HG02763 (cell line): Measurements from ENCODE around the gene ISCU.
"Not testable (repeated sequence)": the region's sequence is repeated elsewhere in the genome, so short reads cannot be mapped to it uniquely, and the experiment has no call there.

Experiments used
- ATAC-seq: cut with Tn5 transposase; IDR thresholded peaks from one replicate; pipeline ENCODE4 v1.9.1; 2021; ENCODE audit warnings: mild to moderate bottlenecking, moderate library complexity; ENCODE audit not compliant: unreplicated experiment

ISCU gene

DNA sequence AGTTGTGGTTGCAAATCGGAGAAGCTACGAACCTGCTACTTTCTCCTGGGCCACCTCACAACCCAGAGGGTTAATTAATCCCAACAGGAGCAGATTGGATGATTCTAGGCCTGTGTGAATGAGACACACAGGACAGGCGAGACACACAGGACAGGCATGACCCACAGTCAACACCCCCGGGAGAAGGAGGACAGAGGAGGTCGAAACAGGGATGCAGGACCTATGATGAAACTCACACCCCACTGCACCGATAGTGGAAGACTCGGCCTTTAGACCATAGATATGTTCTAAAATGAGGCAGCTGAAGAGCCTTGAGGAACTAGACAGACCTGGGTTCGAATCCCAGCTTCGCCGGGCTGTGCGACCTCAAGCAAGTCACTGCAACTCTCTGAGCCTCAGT lies 23.9 kb downstream of the ISCU start:
- no peak for ATAC-seq

- ATAC-seq: no peak
Observed at GRCh38 chr12:108587826-108588225, 25.4 kb downstream of the ISCU start.

DNA sequence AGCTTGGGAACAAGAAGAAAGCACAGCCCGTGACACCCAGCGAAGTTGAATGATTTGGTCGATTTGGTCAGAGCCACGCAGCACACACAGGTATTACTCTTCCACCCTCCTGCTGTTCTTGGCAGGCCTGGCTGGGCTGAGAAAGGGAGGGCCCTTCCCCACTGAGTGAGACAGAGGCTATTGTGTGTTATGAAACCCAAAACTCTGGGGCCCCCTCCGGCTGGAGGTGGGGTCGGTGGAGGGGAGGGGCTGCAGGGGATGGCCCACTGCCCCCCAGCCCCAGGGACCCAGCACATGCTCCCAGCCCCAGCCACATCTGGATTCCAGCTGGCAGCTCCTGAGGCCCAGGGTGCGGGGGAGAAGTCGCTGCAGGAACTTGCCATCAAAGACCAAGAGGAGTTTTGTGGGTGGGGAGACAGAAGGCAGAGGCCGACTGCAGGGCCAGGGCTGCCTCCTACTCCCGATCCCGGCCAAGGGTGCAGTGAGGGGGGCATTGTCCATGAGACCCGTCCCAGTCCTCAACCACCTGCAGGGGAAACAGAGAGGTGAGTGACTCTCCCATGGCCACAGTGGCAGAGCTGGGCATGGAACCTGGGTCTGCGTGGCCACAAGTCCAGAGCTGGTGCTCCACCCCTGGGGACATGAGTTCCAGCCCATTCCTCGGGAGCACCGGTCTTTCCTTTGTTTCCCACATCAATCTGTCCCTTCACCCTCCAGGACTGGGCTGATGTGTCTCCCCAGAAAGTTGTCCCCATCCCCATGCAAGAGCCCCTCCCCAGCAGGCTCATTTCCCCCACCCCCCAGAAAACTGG lies 26.8 kb downstream of the ISCU start:
- no peak for ATAC-seq

- ATAC-seq: no peak
Observed at GRCh38 chr12:108589840-108590229, 27.4 kb downstream of the ISCU start.

- not testable (repeated sequence) for ATAC-seq
Observed at GRCh38 chr12:108590463-108590862, 28.1 kb downstream of the ISCU start.

GRCh38 chr12:108591267-108591980 lies 29.0 kb downstream of the ISCU start:
- no peak for ATAC-seq

DNA sequence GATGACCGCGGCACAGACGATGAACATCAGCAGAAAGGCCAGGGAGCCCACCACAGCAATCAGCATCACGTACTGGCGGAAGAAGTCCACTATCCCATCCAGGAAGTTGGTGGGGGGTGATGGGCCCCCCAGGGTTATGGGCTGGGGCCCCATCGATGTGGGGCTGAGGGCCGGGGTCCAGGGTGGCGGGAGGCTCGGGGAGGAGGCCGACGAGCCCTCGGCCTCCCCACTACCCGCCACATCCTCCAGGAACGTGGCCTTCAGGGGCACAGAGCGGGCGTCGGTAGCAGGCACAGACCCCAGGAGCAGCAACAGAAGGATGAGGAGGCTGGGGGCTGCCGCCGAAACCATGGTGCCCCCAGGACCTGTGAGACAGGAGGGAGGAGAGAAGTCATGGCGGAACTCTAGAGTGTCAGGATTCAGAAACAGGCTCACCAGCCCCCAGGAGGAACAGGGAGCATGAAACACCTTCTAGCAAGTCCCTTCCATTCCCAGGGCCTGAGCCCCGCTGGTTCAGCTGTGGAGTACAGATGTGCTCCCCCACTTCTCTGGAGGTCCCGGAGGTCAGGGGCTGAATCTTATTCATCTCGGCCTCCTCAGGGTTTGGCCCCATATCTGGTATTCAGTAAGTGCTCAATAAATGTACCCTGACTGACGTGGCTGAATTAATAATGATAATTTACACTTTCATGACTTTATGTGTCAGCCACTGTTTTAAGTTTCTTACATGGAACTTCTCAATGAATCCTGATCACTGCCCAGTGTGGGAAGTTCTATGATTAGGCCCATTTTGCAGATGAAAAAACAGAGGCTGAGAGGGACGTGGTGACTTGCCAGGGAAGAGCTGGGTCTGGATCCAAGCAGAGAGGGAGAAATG lies 29.9 kb downstream of the ISCU start:
- ATAC-seq: no peak

GRCh38 chr12:108594323-108594903 lies 32.0 kb downstream of the ISCU start:
- ATAC-seq: no peak

GRCh38 chr12:108594960-108595710 lies 32.7 kb downstream of the ISCU start:
- no peak for ATAC-seq

- ATAC-seq: no peak
Observed at GRCh38 chr12:108595711-108596647, 33.6 kb downstream of the ISCU start.

DNA sequence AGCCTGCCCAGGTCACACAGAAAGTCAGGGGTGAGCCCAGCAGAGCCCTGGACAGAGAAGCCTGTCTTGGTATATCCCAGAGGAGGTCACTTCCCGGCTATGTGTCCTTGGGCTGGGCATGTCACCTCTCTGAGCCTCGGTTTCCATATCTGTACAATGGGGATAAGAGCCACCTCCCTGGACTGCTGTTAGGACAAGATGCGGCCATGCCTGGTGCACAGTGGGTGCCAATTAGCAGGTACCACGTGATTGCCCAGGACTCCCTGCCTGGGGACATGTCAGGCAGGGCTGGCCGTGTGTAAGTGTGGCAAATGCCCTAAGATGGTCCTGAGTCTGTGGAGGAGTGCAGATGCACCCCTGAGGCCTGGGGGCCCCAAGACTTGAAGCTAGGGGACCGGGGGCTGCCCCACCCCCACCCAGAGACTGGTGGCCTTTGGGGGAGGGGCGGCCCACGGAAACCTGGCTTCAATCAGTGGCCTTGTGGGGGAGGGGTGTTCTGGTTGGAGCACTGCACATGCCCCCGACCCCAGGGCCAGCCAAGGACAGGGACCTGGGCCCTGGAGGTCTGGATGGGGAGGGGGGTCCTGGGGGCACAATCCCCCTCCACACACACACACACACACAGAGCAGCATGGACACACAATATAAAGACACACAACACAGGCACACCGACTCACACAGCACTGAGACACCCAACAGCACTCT lies 34.6 kb downstream of the ISCU start:
- ATAC-seq: no peak

- ATAC-seq: no peak
Observed at GRCh38 chr12:108597559-108598471, 35.4 kb downstream of the ISCU start, which contains the start of gene TMEM119. Gene TMEM119 (minus strand): TSS chr12:108598084. CDS start chr12:108592383, 5,701 bp downstream.

DNA sequence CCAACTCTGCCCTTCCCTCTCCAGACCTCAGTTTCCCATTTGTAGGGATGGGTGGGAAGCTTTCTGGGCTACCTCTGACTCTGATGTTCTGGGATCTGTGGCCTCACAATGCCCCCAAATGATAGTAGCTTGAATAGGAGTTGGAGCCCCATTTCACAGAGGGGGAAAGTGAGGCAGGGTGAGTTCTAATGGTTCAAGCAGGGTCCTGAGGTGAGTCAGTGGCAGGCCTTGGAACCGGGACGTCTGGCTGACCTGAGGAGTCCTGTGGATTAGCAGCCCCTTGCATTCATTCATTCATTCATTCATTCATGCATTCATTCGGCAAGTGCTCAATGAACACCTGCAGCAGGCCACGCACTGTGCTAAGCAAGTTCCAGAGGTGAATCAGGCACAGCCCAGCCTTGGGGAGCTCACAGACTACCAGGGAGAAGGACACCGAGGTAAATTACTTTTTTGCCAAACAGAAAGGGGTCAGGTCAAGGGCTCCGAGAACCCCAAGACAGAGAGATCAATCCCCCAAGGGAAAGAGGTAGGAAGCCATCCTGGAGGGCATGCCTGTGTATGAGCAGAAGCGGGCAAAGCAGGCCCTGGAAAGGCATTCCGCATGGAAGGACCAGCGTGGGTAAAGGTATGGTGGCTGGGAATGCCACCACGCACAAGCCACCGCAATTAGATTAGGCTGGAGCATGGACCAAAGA lies 36.3 kb downstream of the ISCU start:
- no peak for ATAC-seq

DNA sequence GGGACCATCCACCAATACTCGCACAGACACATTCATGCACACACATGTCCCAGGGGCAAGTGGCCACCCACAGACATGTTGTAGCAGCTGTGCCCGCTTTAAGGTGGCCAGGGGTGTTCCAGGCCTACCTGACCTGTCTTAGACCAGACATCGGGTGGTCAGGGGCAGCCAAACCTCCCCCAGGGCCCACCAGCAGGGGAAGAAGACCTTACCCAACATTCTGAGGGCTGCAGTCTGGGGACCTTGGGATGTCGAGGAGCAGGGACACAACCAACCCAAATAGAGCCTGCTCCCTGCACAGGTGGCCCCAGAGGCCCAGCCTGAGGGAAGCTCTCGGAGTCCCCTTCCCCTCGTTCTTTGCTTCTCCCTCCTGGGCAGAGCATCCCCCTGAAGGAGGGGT lies 37.1 kb downstream of the ISCU start:
- no peak for ATAC-seq

GRCh38 chr12:108599948-108600701 lies 37.7 kb downstream of the ISCU start:
- no peak for ATAC-seq

- ATAC-seq: no peak
Observed at GRCh38 chr12:108600702-108601007, 38.3 kb downstream of the ISCU start.
